ENCODE results near the gene PADI3.

The PADI3 gene

GRCh38 chr1:17289721-17290120 is 40.8 kb downstream of the PADI3 start:
- Histone ChIP-seq H3K9ac (ENCODE audit: low read length) (no peak overlapping the region), H3K36me3 (ENCODE audit: control insufficient read depth, insufficient read depth, low read length) (no peaks in the 10 kb centered on the region), H3K27me3 (ENCODE audit: control insufficient read depth, insufficient read depth, low read length) (peaks cover 4% of the 10 kb centered on the region), H3K27ac (ENCODE audit: low read depth, low read length) (no peak overlapping the region), H3K4me3 (ENCODE audit: low read length) (no peak overlapping the region), H3K4me1 (ENCODE audit: control insufficient read depth, insufficient read depth, low read length) (no peaks in the 10 kb centered on the region)

- Histone ChIP-seq H3K9ac (ENCODE audit: low read length) (no peak overlapping the region), H3K27me3 (ENCODE audit: control insufficient read depth, insufficient read depth, low read length) (peaks cover 4% of the 10 kb centered on the region), H3K4me3 (ENCODE audit: low read length) (no peak overlapping the region), H3K27ac (ENCODE audit: low read depth, low read length) (no peak overlapping the region), H3K36me3 (ENCODE audit: control insufficient read depth, insufficient read depth, low read length) (no peaks in the 10 kb centered on the region), H3K4me1 (ENCODE audit: control insufficient read depth, insufficient read depth, low read length) (no peaks in the 10 kb centered on the region)
Measured at GRCh38 chr1:17290553-17290952, 41.7 kb downstream of the PADI3 start.

GRCh38 chr1:17292299-17293160 is 43.6 kb downstream of the PADI3 start:
- Histone ChIP-seq H3K4me1 (ENCODE audit: control insufficient read depth, insufficient read depth, low read length) (no peaks in the 10 kb centered on the region), H3K36me3 (ENCODE audit: control insufficient read depth, insufficient read depth, low read length) (no peaks in the 10 kb centered on the region), H3K27me3 (ENCODE audit: control insufficient read depth, insufficient read depth, low read length) (peaks cover 4% of the 10 kb centered on the region), H3K4me3 (ENCODE audit: low read length) (no peak overlapping the region), H3K9ac (ENCODE audit: low read length) (no peak overlapping the region), H3K27ac (ENCODE audit: low read depth, low read length) (no peak overlapping the region)

GRCh38 chr1:17293681-17294425 is 45.0 kb downstream of the PADI3 start:
- Histone ChIP-seq H3K9ac (ENCODE audit: low read length) (no peak overlapping the region), H3K27ac (ENCODE audit: low read depth, low read length) (no peak overlapping the region), H3K4me1 (ENCODE audit: control insufficient read depth, insufficient read depth, low read length) (no peaks in the 10 kb centered on the region), H3K27me3 (ENCODE audit: control insufficient read depth, insufficient read depth, low read length) (peaks cover 4% of the 10 kb centered on the region), H3K4me3 (ENCODE audit: low read length) (no peak overlapping the region), H3K36me3 (ENCODE audit: control insufficient read depth, insufficient read depth, low read length) (no peaks in the 10 kb centered on the region)

- H3K27ac ChIP-seq (ENCODE audit: low read depth, low read length) = no peak overlapping the region
- peaks cover 4% of the 10 kb centered on the region for H3K27me3 ChIP-seq (ENCODE audit: control insufficient read depth, insufficient read depth, low read length)
- H3K9ac ChIP-seq (ENCODE audit: low read length) = no peak overlapping the region
- H3K36me3 ChIP-seq (ENCODE audit: control insufficient read depth, insufficient read depth, low read length) = no peaks in the 10 kb centered on the region
- H3K4me3 ChIP-seq (ENCODE audit: low read length) = no peak overlapping the region
- H3K4me1 ChIP-seq (ENCODE audit: control insufficient read depth, insufficient read depth, low read length) = no peaks in the 10 kb centered on the region
Measured at GRCh38 chr1:17295292-17295691, 46.4 kb downstream of the PADI3 start.

- Histone ChIP-seq H3K9ac (ENCODE audit: low read length) (no peak overlapping the region), H3K27ac (ENCODE audit: low read depth, low read length) (no peak overlapping the region), H3K4me3 (ENCODE audit: low read length) (no peak overlapping the region), H3K4me1 (ENCODE audit: control insufficient read depth, insufficient read depth, low read length) (no peaks in the 10 kb centered on the region), H3K27me3 (ENCODE audit: control insufficient read depth, insufficient read depth, low read length) (no peaks in the 10 kb centered on the region), H3K36me3 (ENCODE audit: control insufficient read depth, insufficient read depth, low read length) (no peaks in the 10 kb centered on the region)
Measured at GRCh38 chr1:17296086-17296485, 47.2 kb downstream of the PADI3 start.

- Histone ChIP-seq H3K4me1 (ENCODE audit: control insufficient read depth, insufficient read depth, low read length) (no peaks in the 10 kb centered on the region), H3K27ac (ENCODE audit: low read depth, low read length) (no peak overlapping the region)
Measured at GRCh38 chr1:17297991-17298390, 49.1 kb downstream of the PADI3 start.

GRCh38 chr1:17301767-17302166 is 52.9 kb downstream of the PADI3 start:
- H3K27ac ChIP-seq (ENCODE audit: low read depth, low read length) = no peak overlapping the region
- no peak overlapping the region for H3K9ac ChIP-seq (ENCODE audit: low read length)
- H3K4me3 ChIP-seq (ENCODE audit: low read length) = no peak overlapping the region
- H3K36me3 ChIP-seq (ENCODE audit: control insufficient read depth, insufficient read depth, low read length) = no peaks in the 10 kb centered on the region
- H3K27me3 ChIP-seq (ENCODE audit: control insufficient read depth, insufficient read depth, low read length) = no peaks in the 10 kb centered on the region
- no peaks in the 10 kb centered on the region for H3K4me1 ChIP-seq (ENCODE audit: control insufficient read depth, insufficient read depth, low read length)

More at GRCh38 chr1:17297991-17298390, 49.1 kb downstream of the PADI3 start:
- Histone ChIP-seq H3K36me3 (ENCODE audit: control insufficient read depth, insufficient read depth, low read length) (no peaks in the 10 kb centered on the region), H3K9ac (ENCODE audit: low read length) (no peak overlapping the region), H3K27me3 (ENCODE audit: control insufficient read depth, insufficient read depth, low read length) (no peaks in the 10 kb centered on the region), H3K4me3 (ENCODE audit: low read length) (no peak overlapping the region)

GRCh38 chr1:17304151-17304825 is 55.4 kb downstream of the PADI3 start:
- Histone ChIP-seq H3K27me3 (ENCODE audit: control insufficient read depth, insufficient read depth, low read length) (peaks cover 8% of the 10 kb centered on the region), H3K36me3 (ENCODE audit: control insufficient read depth, insufficient read depth, low read length) (no peaks in the 10 kb centered on the region)

GRCh38 chr1:17304826-17305175 is 55.9 kb downstream of the PADI3 start:
- Histone ChIP-seq H3K9ac (ENCODE audit: low read length) (no peak overlapping the region), H3K36me3 (ENCODE audit: control insufficient read depth, insufficient read depth, low read length) (no peaks in the 10 kb centered on the region), H3K27me3 (ENCODE audit: control insufficient read depth, insufficient read depth, low read length) (peaks cover 8% of the 10 kb centered on the region), H3K4me3 (ENCODE audit: low read length) (no peak overlapping the region), H3K27ac (ENCODE audit: low read depth, low read length) (no peak overlapping the region), H3K4me1 (ENCODE audit: control insufficient read depth, insufficient read depth, low read length) (no peaks in the 10 kb centered on the region)

More at GRCh38 chr1:17304151-17304825, 55.4 kb downstream of the PADI3 start:
- Histone ChIP-seq H3K27ac (ENCODE audit: low read depth, low read length) (no peak overlapping the region), H3K9ac (ENCODE audit: low read length) (no peak overlapping the region), H3K4me1 (ENCODE audit: control insufficient read depth, insufficient read depth, low read length) (no peaks in the 10 kb centered on the region), H3K4me3 (ENCODE audit: low read length) (no peak overlapping the region)

- Histone ChIP-seq H3K27me3 (ENCODE audit: control insufficient read depth, insufficient read depth, low read length) (peaks cover 11% of the 10 kb centered on the region), H3K4me3 (ENCODE audit: low read length) (no peak overlapping the region), H3K9ac (ENCODE audit: low read length) (no peak overlapping the region), H3K36me3 (ENCODE audit: control insufficient read depth, insufficient read depth, low read length) (no peaks in the 10 kb centered on the region), H3K27ac (ENCODE audit: low read depth, low read length) (no peak overlapping the region), H3K4me1 (ENCODE audit: control insufficient read depth, insufficient read depth, low read length) (no peaks in the 10 kb centered on the region)
Measured at GRCh38 chr1:17305576-17306095, 56.7 kb downstream of the PADI3 start.

GRCh38 chr1:17306407-17306806 is 57.5 kb downstream of the PADI3 start:
- Histone ChIP-seq H3K27ac (ENCODE audit: low read depth, low read length) (no peak overlapping the region), H3K27me3 (ENCODE audit: control insufficient read depth, insufficient read depth, low read length) (peaks cover 11% of the 10 kb centered on the region), H3K36me3 (ENCODE audit: control insufficient read depth, insufficient read depth, low read length) (no peaks in the 10 kb centered on the region), H3K4me1 (ENCODE audit: control insufficient read depth, insufficient read depth, low read length) (no peaks in the 10 kb centered on the region), H3K4me3 (ENCODE audit: low read length) (no peak overlapping the region), H3K9ac (ENCODE audit: low read length) (no peak overlapping the region)

All from rectal smooth muscle tissue (tissue), 1 donor.